Omental fat pad (tissue), 4 donors: ENCODE results near the gene DMBX1. TPM values are rescaled to one million over a fixed set of nuclear protein-coding genes. Genes with fewer than 3 reads are reported as not detected.

Source experiments
- ATAC-seq: fragments of 150-250 bp; one replicate; pipeline ENCODE4 v1.9.1; 2016; ENCODE audit warnings: mild to moderate bottlenecking, moderate library complexity; ENCODE audit not compliant: low FRiP score
- DNase-seq: peaks from one replicate; pipeline ENCODE4 v3.0.0-alpha.2; 2019; ENCODE audit warnings: low spot score
- CTCF ChIP-seq, 3 donors: fragments of 450-650 bp; IDR thresholded peaks; one replicate each; pipeline ENCODE4 v1.5.1; 2016 to 2017; ENCODE audit warnings: antibody characterized with exemption in 3 of 3, mild to moderate bottlenecking in 3 of 3, moderate library complexity in 2 of 3
- total RNA-seq, 4 donors: library from RNA; depleted of rRNA; stranded (reverse); fragments of >200 nt; gene quantifications; one replicate each; pipeline ENCODE4 v1.1.0, GENCODE V29; 2016

The DMBX1 gene
- total RNA-seq, 4 donors from 2014 or later = not detected

- TF ChIP-seq CTCF (IDR thresholded peaks at IDR 0.05) = no peak
- no peak for ATAC-seq
- no peak for DNase-seq
Observed at GRCh38 chr1:46484783-46485490, 4.7 kb upstream of the DMBX1 start.

GRCh38 chr1:46485564-46486431 is 3.8 kb upstream of the DMBX1 start:
- ATAC-seq (no peak), DNase-seq (no peak)
- TF ChIP-seq CTCF (IDR thresholded peaks at IDR 0.05) = no peak

- no peak for DNase-seq
- no peak for ATAC-seq
- no peak for TF ChIP-seq CTCF (IDR thresholded peaks at IDR 0.05)
Observed at GRCh38 chr1:46486432-46487015, 3.1 kb upstream of the DMBX1 start.

- TF ChIP-seq CTCF (IDR thresholded peaks at IDR 0.05) = no peak
- DNase-seq (no peak), ATAC-seq (no peak)
Observed at GRCh38 chr1:46487818-46488218, 1.8 kb upstream of the DMBX1 start.

- TF ChIP-seq CTCF (IDR thresholded peaks at IDR 0.05) = no peak
- ATAC-seq (no peak), DNase-seq (no peak)
Observed at GRCh38 chr1:46488343-46489168, 1.1 kb upstream of the DMBX1 start.

GRCh38 chr1:46489169-46489637 is 433 bp upstream of the DMBX1 start:
- ATAC-seq = no peak
- no peak for TF ChIP-seq CTCF (IDR thresholded peaks at IDR 0.05)
- DNase-seq = no peak
